Erythroblast (primary cell): ENCODE measurements around the gene AIG1.

Experiments
- GATA1 ChIP-seq: IDR thresholded peaks from 2 replicates; pipeline ENCODE4 v1.6.1; 2011; ENCODE audit warnings: low read depth, mild to moderate bottlenecking, control low read depth, low read length, moderate library complexity
- POLR2A ChIP-seq: IDR thresholded peaks from 2 replicates; pipeline ENCODE4 v1.6.1; 2011; ENCODE audit warnings: mild to moderate bottlenecking, low read length

DNA sequence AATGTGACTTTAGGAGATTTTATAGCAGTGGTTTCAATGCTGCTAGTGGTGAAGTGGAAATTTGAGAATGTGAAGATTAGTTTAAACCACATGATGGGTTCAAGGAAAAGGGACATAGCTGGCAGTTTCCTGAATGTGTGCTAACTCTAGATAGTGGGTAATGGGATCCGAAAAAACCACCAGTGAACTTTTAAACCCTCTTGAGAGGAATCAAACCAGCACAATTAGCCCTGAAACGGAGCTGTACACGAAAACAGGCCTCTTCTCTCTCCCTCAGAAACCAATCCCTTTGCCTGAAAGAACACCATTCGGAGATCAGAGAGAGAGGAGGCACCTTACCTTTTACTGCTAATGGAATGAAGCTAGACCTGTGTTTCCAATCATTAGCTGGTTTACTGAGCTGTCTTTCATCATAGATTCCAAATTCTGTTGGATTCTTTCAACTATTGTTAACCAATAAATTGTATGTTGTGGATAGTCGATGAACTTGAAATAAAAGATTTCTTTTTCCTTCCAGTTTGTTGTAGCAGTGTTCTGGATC lies 103.9 kb downstream of the AIG1 start:
- TF ChIP-seq POLR2A, result no peak
- no peak for TF ChIP-seq GATA1
